GM12865 (cell line): ENCODE measurements around the gene SLC27A6.

Experiments used
- DNase-seq: peaks from one replicate; pipeline ENCODE4 v3.0.0; 2010; ENCODE audit warnings: low read depth
- H3K4me3 ChIP-seq: 2 replicates; pipeline ENCODE4 v1.5.1; 2011; ENCODE audit warnings: mild to moderate bottlenecking, low read depth, low read length, control low read depth
- TF ChIP-seq, protein P1 (sequence below): IDR thresholded peaks from 2 replicates; pipeline ENCODE4 v1.5.1; 2011; ENCODE audit warnings: low read length, control low read depth, low read depth, inconsistent platforms; ENCODE audit not compliant: insufficient read depth; ENCODE audit errors: missing control alignments

The SLC27A6 gene

DNA sequence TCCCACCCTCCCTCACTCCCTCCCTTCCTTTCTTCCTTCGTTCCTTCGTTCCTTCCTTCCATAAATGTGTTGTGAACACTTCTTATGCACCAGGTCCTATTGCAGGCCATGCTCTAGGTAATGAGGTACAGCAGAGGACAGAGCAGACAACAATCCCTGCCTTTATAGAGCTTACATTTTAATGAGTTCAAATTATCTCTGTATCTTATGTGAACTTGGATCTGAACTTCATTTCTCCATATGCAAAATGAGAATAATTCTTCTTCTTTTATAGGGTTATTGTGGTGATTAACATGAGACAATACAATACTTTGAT, 37.2 kb downstream of the SLC27A6 start:
- TF ChIP-seq, protein P1, sequence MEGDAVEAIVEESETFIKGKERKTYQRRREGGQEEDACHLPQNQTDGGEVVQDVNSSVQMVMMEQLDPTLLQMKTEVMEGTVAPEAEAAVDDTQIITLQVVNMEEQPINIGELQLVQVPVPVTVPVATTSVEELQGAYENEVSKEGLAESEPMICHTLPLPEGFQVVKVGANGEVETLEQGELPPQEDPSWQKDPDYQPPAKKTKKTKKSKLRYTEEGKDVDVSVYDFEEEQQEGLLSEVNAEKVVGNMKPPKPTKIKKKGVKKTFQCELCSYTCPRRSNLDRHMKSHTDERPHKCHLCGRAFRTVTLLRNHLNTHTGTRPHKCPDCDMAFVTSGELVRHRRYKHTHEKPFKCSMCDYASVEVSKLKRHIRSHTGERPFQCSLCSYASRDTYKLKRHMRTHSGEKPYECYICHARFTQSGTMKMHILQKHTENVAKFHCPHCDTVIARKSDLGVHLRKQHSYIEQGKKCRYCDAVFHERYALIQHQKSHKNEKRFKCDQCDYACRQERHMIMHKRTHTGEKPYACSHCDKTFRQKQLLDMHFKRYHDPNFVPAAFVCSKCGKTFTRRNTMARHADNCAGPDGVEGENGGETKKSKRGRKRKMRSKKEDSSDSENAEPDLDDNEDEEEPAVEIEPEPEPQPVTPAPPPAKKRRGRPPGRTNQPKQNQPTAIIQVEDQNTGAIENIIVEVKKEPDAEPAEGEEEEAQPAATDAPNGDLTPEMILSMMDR = no peak
- no peak overlapping the region for H3K4me3 ChIP-seq

DNA sequence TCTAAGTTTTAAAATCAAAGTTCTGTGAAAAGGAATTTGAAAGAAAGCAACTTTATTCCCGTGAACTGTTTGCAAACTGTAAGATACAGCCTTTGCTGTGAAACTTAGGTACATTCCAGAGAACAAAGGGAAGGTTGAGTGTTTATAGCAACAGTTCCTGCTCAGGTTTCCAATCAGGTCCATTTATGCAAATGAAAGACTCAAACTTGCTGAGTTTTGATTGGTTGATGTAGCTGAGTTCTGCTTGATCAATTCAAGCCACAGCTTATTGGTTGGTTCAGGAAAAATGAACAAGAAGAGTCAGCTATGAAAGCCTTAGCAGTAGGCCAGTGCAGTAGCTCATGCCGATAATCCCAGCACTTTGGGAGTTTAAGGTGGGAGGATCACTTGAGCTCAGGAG, 37.9 kb downstream of the SLC27A6 start:
- no peak overlapping the region for H3K4me3 ChIP-seq
- TF ChIP-seq, protein P1 = no peak
- peak; percentile 6 for DNase-seq

More for the DNA sequence above, 37.2 kb downstream of the SLC27A6 start:
- DNase-seq = no peak

DNA sequence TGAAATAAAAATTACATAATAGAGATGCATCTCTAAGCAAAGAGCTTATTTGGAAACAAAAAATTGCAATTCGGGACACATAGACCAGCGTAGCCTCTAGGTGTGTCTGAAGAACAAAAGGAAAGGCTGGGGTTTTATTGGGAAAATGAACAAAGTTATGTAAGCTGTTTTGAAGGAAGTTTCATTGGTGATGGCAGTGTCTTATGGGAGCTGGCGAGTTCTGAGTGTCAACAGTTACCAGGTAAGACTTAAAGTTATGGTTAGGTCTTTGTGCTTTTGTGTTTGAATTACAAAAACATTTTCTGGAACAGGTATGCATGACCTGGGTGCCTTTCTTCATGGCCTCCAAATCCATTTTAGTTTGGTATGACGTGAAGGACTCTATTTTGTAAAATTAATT, 48.9 kb downstream of the SLC27A6 start:
- no peak for DNase-seq
- no peak overlapping the region for H3K4me3 ChIP-seq
- TF ChIP-seq, protein P1 = no peak

DNA sequence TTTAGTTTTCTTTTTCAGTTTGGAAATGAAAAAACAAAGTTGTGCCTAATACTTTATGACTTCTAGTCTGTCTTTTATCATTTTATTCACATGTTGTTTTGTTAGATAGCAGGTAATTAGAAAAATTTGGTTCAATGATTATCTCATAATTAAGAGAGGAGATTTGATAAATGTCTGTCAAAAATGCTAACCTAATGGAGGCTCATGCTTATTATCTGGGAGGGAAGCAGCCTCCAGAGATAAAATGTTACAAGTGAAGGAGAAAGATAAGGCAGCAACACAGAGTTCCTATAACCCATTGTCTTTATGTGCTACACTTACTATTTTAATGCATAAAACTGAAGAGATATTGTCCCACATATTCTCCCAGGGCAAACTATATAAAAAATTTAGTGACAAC, 53.5 kb downstream of the SLC27A6 start:
- H3K4me3 ChIP-seq = no peak overlapping the region
- no peak for DNase-seq
- TF ChIP-seq, protein P1 = no peak

DNA sequence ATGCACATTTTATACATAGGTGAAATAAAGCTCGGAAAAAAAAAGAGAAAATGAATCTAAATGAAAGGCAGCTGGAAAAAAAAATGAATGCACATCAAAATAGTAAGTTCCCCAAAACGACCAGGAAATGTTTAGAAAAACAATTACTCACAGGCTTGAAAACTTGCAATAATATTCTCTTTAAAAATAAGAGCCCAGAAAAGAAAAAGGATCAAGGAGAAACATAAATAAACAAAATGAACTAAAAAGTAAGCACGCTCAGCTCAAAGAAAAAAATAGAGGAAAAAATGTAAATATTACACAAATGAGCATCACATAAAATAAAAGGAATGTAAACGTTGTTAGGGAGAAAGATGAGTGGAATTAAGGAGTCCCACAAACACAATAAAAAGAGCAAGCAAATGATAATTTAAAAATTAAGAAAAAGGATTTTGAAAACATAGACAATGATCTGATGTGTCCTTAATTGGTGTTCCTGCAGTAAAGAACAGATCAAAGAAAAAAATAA, 54.2 kb downstream of the SLC27A6 start:
- TF ChIP-seq, protein P1 = no peak
- no peak for DNase-seq
- H3K4me3 ChIP-seq = no peak overlapping the region

DNA sequence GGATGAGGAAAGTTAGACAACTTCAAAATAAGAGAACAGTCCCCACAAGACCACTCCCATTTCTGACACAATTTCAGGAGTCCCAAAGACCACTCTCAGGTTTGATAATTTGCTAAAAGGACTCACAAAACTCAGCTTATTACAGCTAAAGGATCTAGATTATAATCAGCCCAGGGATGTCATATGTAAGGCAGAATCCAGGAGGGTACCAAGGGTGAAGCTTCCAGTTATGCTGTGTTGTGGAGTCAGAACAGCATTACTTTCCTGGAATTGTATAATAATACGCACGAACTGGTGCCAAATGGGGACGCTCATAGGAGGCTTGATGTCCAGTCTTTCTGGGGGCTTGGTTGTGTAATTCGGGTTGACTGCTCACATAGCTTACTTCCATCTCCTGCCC, 55.4 kb downstream of the SLC27A6 start:
- TF ChIP-seq, protein P1 = no peak
- no peak for DNase-seq
- H3K4me3 ChIP-seq = no peak overlapping the region

DNA sequence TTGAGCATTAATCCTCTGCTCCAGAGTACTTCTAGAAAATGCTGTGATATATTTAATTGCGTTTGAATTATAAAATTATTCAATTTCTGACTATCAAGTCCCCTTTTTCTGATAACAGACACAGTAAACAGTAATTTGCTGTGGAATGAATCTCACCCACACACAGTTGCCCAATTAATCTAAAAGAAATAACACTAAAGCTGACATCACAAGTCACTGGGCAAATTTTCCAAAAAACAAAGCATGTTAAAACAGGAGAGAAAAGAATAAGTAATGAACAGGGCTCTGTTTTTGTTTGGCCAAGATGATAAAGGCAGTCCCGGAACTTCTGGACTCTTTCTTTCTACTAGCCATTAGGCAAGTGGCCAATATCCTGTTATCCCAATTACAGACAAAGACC, 56.5 kb downstream of the SLC27A6 start:
- TF ChIP-seq, protein P1 = no peak
- DNase-seq = no peak
- no peak overlapping the region for H3K4me3 ChIP-seq
